Stimulated activated CD4-positive, alpha-beta T cell treated with anti-CD3 and anti-CD28 coated beads, TNF-alpha, amount 100 ng/mL, for 24 hours (primary cell): ENCODE measurements around the gene AGK.

ENCODE experiments used
- DNase-seq, 3 experiments: peaks; one replicate each; pipeline ENCODE4 v3.0.0-alpha.2; 2020; ENCODE audit warnings: low read depth in 3 of 3

The AGK gene

GRCh38 chr7:141551094-141551781 lies at the start of gene AGK:
AGK (plus strand) TSS chr7:141551410; CDS start chr7:141555467, 4,057 bp downstream.
- peak; percentile 64 to 80 (median 67) for DNase-seq

DNA sequence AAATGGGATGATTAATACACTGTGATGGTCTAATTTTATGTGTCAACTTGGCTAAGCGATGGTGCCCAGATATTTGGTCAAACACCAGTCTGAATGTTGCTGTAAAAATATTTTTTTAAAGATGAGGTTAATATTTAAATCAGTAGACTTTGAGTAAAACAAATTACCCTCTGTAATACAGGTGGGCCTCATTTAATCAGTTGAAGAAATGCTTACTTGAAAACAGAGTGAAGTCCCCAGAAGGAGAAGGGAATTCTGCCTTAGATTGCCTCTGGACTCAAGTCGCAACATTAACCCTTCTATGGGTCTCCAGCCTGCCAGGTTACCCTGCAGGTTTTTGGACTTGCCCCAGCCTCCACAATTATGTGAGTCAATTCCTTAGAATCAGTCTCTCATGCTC lies 49.8 kb upstream of the AGK start:
- no peak for DNase-seq

GRCh38 chr7:141511316-141511675 lies 39.9 kb upstream of the AGK start:
- peak in 1 of 3 experiments; percentile 3 for DNase-seq

DNA sequence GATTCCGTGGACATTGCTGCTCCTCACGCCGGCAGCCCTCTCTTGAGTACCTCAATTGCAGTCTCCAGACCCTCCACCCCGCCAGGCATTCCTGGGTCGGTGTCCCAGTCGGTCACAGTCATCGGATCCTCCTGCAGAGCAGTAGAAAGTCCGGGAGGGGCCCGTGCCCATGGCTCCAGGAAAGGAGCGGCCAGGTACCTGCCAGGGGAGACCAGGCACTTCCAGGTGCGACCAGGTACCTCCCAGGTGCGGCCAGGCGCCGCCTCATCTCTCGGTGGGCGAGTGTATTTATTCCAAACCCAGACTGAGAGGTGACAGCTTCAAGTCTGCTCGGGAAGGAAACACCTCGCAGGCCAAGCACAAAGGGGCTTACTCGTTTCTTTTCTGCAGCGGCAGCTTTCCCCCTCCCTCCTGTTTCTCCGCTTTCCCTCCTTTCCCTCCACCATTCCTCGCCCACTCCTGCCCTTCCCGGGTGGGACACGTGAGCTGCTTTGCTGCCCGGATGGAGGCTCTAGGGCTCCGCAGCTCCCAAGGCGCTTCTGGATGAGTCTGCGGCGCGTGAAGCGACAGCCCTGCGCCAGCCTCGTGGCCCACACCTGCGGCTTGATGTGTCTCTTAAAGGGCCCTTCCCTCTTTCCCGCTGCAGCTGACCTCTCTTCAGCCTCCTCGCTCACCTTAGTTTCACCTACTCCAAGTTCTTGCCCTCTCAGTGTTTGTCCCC lies 39.4 kb upstream of the AGK start:
- peak in 1 of 3 experiments; percentile 2 for DNase-seq

DNA sequence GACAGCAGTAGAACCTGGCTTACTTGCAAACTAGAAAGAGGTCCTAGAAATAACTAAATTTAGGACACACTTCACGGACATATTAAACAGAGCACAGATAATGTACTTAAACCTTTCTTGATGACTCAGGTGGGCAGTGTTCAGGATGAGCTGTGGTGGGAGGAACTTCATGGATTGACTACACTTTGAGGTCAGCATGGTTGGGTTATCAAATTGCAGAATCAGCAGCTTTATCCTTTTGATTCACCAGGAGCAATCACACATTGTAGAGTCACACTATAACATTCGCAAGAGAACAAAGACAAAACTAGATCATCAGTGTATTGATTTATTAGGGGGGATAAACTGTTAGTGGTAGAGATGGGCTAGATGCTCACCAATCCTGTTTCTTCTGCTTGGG lies 38.6 kb upstream of the AGK start:
- no peak for DNase-seq

- no peak for DNase-seq
Measured at GRCh38 chr7:141513720-141514119, 37.5 kb upstream of the AGK start.

DNA sequence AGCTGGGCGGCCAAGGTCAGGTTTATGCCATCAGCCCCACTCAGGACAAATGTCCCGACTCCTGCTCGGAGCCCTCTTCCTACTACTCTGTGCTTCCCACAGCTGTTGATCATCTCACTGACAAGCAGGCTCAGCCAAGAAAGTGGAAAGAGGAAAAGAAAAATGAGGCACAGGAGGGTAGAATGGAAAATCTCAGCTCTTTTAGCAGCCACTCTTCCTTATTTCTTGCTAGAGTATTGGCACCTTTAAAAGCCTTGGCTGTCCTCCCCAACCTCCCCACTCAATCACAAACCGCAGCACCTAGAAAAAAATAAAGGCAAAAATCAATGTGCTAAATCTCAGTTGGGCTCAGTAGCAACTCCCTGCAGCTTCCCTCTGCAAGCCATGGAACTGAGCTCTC lies 35.3 kb upstream of the AGK start:
- DNase-seq: no peak

- no peak for DNase-seq
Measured at GRCh38 chr7:141519623-141520022, 31.6 kb upstream of the AGK start.

GRCh38 chr7:141522657-141523342 lies 28.4 kb upstream of the AGK start:
- no peak for DNase-seq

GRCh38 chr7:141525973-141526514 lies 25.2 kb upstream of the AGK start:
- no peak for DNase-seq

DNA sequence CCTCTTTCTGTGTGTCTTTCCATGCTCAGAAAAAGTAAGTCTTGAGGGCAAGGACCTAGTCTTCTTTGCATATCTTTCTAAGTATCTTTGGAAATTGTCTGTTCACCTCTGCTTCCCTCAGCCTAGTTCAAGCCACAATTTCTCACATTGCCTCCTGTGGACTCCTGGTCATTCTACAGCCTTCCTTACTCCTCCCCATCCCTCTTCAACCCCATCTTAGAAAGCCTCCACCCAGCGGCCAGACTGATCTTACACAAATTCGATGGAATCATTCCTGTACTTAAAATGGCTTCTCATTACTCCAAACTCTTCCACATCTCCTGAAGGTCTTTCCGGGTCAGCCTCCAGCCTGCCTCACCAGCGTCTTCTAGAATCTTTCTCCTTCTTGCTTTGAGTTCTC lies 24.1 kb upstream of the AGK start:
- DNase-seq: no peak

GRCh38 chr7:141528399-141528798 lies 22.8 kb upstream of the AGK start:
- DNase-seq: no peak

GRCh38 chr7:141533149-141533949 lies 17.9 kb upstream of the AGK start:
- peak; percentile 24 to 51 (median 47) for DNase-seq

DNA sequence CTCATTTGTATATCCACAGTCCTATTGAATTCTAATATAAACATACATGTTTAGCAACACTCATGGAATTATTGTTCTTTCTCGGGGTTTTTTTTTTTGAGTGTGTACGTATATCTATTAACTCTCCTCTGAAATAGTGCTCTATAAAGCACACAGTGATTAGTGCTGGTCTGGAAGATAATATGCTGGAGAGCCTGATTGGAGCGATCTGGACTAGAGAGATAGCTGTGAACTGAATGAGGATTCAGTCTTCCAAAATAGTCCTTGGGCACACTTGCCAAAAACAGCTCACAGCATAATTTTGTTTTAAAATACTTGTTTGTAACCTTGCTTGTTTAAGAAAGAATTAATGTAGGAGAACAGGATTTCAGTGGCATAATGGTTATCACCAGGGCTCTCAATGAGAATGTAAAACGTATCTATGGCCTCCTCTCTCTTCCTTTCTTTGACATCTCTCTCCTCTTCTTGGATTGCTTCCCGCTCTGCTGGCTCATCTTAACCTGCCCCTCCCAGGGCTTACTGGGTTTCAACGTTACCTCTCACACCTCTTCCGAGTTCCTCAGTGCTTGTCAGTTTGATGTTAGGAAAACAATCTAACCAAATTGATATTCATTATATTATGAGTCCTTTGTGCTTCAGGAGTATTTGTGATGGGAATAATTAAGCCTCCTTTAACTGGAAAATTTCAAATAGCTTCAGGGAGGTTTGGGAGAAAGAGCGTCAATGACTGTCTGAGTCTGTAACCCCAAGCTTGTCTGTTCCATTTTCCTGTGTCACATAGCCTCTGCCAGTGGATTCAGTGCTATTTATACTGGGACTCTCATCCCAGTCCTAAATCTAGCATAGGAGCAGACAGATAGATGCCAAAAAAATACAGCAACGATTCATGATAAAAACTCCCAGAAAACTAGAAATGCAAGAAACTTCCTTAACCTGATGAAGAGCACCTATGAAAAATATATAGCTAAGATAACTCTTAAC lies 16.2 kb upstream of the AGK start:
- no peak for DNase-seq

- DNase-seq: no peak
Measured at GRCh38 chr7:141537906-141538305, 13.3 kb upstream of the AGK start.

- DNase-seq: no peak
Measured at GRCh38 chr7:141541375-141541774, 9.8 kb upstream of the AGK start.

GRCh38 chr7:141544831-141545230 lies 6.4 kb upstream of the AGK start:
- DNase-seq: no peak

- no peak for DNase-seq
Measured at GRCh38 chr7:141549582-141549981, 1.6 kb upstream of the AGK start.

DNA sequence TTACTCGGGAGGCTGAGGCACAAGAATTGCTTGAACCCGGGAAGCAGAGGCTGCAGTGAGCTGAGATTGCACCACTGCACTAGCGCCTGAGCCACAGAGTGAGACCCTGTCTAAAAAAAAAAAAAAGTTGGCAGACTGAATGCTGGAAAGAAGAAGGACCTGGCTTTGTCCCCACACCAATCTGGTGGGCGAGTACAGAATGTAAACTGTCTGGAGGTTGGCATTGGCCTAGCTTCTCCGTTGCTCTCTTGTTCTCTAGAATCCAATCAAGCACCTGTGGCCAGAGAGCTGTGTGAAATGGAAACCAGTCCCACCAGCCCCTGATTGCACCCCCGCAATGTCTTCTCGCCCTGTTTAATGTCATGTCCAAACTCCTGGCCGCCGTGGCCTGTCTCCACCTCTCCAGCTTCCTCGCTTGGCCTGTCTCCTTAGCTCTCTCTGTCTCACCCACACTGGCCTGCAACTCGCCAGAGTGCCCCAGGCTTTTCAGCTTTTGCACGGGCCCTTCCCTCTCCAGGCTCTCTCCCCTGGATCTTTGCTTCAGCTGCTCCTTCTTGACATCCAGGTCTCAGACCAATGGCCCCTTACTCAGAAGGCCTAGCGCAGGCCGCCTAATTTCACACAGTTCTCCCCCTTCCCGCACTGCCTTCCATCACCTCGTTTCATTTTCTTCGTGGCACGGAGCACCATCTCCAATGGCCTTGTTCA lies 670 bp upstream of the AGK start:
- DNase-seq: no peak

GRCh38 chr7:141551782-141552181 lies 572 bp downstream of the AGK start:
- no peak for DNase-seq
